ENCODE data around the gene ENTR1. TPM values are rescaled to one million over a fixed set of nuclear protein-coding genes. Genes with fewer than 3 reads are reported as not detected.

Gene ENTR1
- total RNA-seq, 5 donors from 2014 or later (not counting 1 experiment from before 2014, with no cell fraction given) = 57.7 to 103 (median 95.6) TPM

DNA sequence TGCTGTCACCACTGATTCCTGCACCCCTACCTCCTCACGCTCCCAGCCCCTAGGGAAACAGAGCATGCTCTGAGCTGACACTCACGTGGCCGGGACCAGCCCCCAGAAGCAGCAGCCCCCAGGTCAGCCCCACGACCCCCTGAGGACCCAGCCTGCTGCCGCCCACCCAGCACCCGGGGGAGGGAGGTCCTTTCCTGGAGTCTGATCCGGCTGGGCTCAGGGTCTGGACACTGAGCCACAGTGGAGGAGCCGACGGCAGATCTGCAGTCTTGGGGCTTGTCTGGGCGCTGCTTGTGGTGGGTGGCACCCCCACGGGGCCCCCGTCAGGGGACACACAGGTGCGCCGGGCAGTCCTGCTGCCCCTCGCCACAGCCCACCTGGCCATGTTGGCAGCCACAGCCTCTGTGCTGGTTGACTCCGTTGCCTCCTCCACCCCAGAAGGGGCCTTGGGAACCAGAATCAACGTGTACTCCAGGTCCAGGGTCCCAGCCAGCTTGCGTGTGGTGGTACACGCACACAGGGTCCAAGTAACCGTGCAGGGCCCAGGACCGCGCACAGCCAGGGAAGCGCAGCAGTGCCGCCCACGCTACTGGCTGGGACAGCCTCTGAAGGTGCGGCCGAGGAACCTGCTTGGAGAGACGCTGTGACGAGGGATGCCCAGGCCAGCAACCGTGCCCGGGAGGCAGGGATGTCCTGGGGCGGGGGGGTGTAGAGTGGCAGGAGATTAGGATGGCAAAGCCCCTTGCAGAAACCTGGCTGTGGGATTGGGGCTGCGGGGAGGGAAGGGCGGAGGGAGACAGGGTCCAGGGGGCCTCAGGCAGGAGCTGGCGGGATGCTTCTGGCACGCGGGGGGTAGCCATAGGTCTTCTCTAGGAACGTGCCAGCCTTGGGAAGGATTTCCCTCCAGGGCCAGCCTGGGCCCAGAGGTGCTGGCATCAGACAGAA, 50.4 kb downstream of the ENTR1 start:
- WGBS (ENCODE audit: insufficient coverage) = 91% methylated on average over 37 of the region's 38 CpGs
- no peak overlapping the region for H3K27ac ChIP-seq (ENCODE audit: low read length)
- no peak for ATAC-seq (replicated peaks in 1 of 4)
- peaks cover 9 to 10% of the 10 kb centered on the region in 2 donors for H3K36me3 ChIP-seq (ENCODE audit: control insufficient read depth in 2 of 2, extremely low read depth in 1 of 2, insufficient read depth in 1 of 2, low read length in 1 of 2)
- ChIA-PET CTCF (no interaction called here), POLR2A (no interaction called here)
- Mint-ChIP-seq H3K36me3 (no peaks in the 10 kb centered on the region), H3K4me1 (peaks cover 4 to 8% (median 4%) of the 10 kb centered on the region in 3 donors), H3K4me3 (no peak overlapping the region), H3K27ac (no peak overlapping the region), H3K9me3 (no peaks in the 10 kb centered on the region), H3K27me3 (no peaks in the 10 kb centered on the region)
- H3K4me3 ChIP-seq (ENCODE audit: control insufficient read depth in 1 of 2, extremely low read depth in 1 of 2, low read length in 1 of 2) = no peak overlapping the region
- H3K9me3 ChIP-seq = no peaks in the 10 kb centered on the region
- peaks cover 0 to 6% of the 10 kb centered on the region in 2 experiments for H3K27me3 ChIP-seq (replicated peaks in 1 of 2; ENCODE audit: control insufficient read depth in 2 of 2, extremely low read depth in 1 of 2, insufficient read depth in 2 of 2, low read length in 1 of 2)
- DNase-seq = no peak
- H3K4me1 ChIP-seq (ENCODE audit: control insufficient read depth in 1 of 2, extremely low read depth in 1 of 2, insufficient read depth in 2 of 2, low read length in 2 of 2) = peaks cover 0 to 16% of the 10 kb centered on the region in 2 experiments

- peaks cover 0 to 14% of the 10 kb centered on the region in 2 experiments for H3K4me1 ChIP-seq (ENCODE audit: control insufficient read depth in 1 of 2, extremely low read depth in 1 of 2, insufficient read depth in 2 of 2, low read length in 2 of 2)
- POLR2A ChIA-PET = no interaction called here
- H3K36me3 Mint-ChIP-seq = no peaks in the 10 kb centered on the region
- H3K36me3 ChIP-seq (ENCODE audit: control insufficient read depth in 2 of 2, extremely low read depth in 1 of 2, insufficient read depth in 1 of 2, low read length in 1 of 2) = peaks cover 9 to 10% of the 10 kb centered on the region in 2 donors
- H3K27me3 ChIP-seq (replicated peaks in 1 of 2; ENCODE audit: control insufficient read depth in 2 of 2, extremely low read depth in 1 of 2, insufficient read depth in 2 of 2, low read length in 1 of 2) = no peaks in the 10 kb centered on the region
- no peak overlapping the region for H3K27ac Mint-ChIP-seq
- H3K4me3 Mint-ChIP-seq = no peak overlapping the region
- no peaks in the 10 kb centered on the region for H3K27me3 Mint-ChIP-seq
- DNase-seq (no peak), ATAC-seq (replicated peaks in 1 of 4) (no peak)
- peaks cover 4 to 7% (median 4%) of the 10 kb centered on the region in 3 donors for H3K4me1 Mint-ChIP-seq
- no peaks in the 10 kb centered on the region for H3K9me3 Mint-ChIP-seq
- no CpG with 5 or more reads among the region's 2 CpGs for WGBS (ENCODE audit: insufficient coverage)
- no peaks in the 10 kb centered on the region for H3K9me3 ChIP-seq
- no peak overlapping the region for H3K4me3 ChIP-seq (ENCODE audit: control insufficient read depth in 1 of 2, extremely low read depth in 1 of 2, low read length in 1 of 2)
- H3K27ac ChIP-seq (ENCODE audit: low read length) = no peak overlapping the region
- CTCF ChIA-PET = no interaction called here
Observed at GRCh38 chr9:136358888-136359287, 51.5 kb downstream of the ENTR1 start.

DNA sequence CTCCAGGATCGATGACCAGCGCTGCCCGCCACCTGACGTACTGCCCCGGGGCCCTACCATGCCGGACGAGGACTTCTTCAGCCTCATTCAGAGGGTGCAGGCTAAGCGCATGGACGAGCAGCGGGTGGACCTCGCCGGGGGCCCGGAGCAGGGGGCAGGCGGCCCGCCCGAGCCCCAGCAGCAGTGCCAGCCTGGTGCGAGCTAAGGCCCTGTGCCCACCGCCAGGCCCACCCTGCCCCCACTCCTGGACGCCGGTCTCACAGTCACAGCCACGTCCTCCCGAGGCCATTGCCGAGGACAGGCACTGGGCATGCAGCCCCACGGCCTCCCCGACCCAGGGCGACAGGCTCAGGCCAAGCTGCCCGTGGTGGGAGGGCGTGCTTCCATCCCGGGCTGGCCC, 52.4 kb downstream of the ENTR1 start:
- no peaks in the 10 kb centered on the region for H3K9me3 Mint-ChIP-seq
- CTCF ChIA-PET = no interaction called here
- Histone ChIP-seq H3K27ac (ENCODE audit: low read length) (no peak overlapping the region), H3K36me3 (ENCODE audit: control insufficient read depth in 2 of 2, extremely low read depth in 1 of 2, insufficient read depth in 1 of 2, low read length in 1 of 2) (peaks cover 9 to 10% of the 10 kb centered on the region in 2 donors), H3K4me3 (ENCODE audit: control insufficient read depth in 1 of 2, extremely low read depth in 1 of 2, low read length in 1 of 2) (no peak overlapping the region), H3K4me1 (ENCODE audit: control insufficient read depth in 1 of 2, extremely low read depth in 1 of 2, insufficient read depth in 2 of 2, low read length in 2 of 2) (peaks cover 0 to 11% of the 10 kb centered on the region in 2 experiments), H3K9me3 (no peaks in the 10 kb centered on the region), H3K27me3 (replicated peaks in 1 of 2; ENCODE audit: control insufficient read depth in 2 of 2, extremely low read depth in 1 of 2, insufficient read depth in 2 of 2, low read length in 1 of 2) (no peaks in the 10 kb centered on the region)
- peaks cover 4 to 6% (median 4%) of the 10 kb centered on the region in 3 donors for H3K4me1 Mint-ChIP-seq
- no peak for ATAC-seq (replicated peaks in 1 of 4)
- WGBS (ENCODE audit: insufficient coverage) = 91% methylated on average over 23 of the region's 29 CpGs
- no peak for DNase-seq
- POLR2A ChIA-PET = no interaction called here
- H3K27me3 Mint-ChIP-seq = no peaks in the 10 kb centered on the region
- H3K36me3 Mint-ChIP-seq = no peaks in the 10 kb centered on the region
- no peak overlapping the region for H3K27ac Mint-ChIP-seq
- H3K4me3 Mint-ChIP-seq = no peak overlapping the region

DNA sequence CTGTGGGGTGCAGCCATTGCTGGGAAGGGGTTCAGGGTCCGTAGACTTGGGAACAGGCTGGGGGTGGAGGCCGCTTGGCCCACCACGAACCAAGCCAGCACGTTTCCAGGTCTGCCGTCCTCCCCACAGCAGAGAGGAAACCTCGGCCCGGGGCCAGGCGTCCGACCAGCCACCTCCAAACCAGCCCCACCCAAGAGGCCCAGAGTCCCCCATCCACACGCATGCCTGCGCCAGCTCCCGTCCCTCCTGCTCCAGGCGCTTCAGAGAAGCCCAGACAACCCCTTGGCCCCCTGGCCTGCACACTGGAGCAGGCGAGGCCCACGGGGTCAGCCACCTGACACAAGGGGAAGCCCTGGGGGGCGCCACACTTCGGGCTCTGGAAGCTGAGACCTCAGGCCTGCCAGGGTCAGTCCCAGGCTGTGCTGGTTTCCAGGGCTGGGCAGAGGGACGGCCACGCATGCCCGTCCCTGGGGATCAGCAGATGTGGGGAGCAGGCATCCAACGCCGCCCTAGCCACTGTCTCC, 53.1 kb downstream of the ENTR1 start:
- Histone ChIP-seq H3K27me3 (replicated peaks in 1 of 2; ENCODE audit: control insufficient read depth in 2 of 2, extremely low read depth in 1 of 2, insufficient read depth in 2 of 2, low read length in 1 of 2) (no peaks in the 10 kb centered on the region), H3K9me3 (no peaks in the 10 kb centered on the region), H3K27ac (ENCODE audit: low read length) (no peak overlapping the region), H3K36me3 (ENCODE audit: control insufficient read depth in 2 of 2, extremely low read depth in 1 of 2, insufficient read depth in 1 of 2, low read length in 1 of 2) (peaks cover 9 to 10% of the 10 kb centered on the region in 2 donors), H3K4me3 (ENCODE audit: control insufficient read depth in 1 of 2, extremely low read depth in 1 of 2, low read length in 1 of 2) (no peak overlapping the region), H3K4me1 (ENCODE audit: control insufficient read depth in 1 of 2, extremely low read depth in 1 of 2, insufficient read depth in 2 of 2, low read length in 2 of 2) (peaks cover 0 to 5% of the 10 kb centered on the region in 2 experiments)
- no peak overlapping the region for H3K4me3 Mint-ChIP-seq
- DNase-seq (no peak), ATAC-seq (replicated peaks in 1 of 4) (no peak)
- no peak overlapping the region for H3K27ac Mint-ChIP-seq
- no peaks in the 10 kb centered on the region for H3K36me3 Mint-ChIP-seq
- ChIA-PET CTCF (no interaction called here), POLR2A (no interaction called here)
- whole genome bisulfite sequencing (ENCODE audit: insufficient coverage) = 84% methylated on average over 16 of the region's 22 CpGs
- H3K9me3 Mint-ChIP-seq = no peaks in the 10 kb centered on the region
- H3K4me1 Mint-ChIP-seq = no peaks in the 10 kb centered on the region
- H3K27me3 Mint-ChIP-seq = no peaks in the 10 kb centered on the region

DNA sequence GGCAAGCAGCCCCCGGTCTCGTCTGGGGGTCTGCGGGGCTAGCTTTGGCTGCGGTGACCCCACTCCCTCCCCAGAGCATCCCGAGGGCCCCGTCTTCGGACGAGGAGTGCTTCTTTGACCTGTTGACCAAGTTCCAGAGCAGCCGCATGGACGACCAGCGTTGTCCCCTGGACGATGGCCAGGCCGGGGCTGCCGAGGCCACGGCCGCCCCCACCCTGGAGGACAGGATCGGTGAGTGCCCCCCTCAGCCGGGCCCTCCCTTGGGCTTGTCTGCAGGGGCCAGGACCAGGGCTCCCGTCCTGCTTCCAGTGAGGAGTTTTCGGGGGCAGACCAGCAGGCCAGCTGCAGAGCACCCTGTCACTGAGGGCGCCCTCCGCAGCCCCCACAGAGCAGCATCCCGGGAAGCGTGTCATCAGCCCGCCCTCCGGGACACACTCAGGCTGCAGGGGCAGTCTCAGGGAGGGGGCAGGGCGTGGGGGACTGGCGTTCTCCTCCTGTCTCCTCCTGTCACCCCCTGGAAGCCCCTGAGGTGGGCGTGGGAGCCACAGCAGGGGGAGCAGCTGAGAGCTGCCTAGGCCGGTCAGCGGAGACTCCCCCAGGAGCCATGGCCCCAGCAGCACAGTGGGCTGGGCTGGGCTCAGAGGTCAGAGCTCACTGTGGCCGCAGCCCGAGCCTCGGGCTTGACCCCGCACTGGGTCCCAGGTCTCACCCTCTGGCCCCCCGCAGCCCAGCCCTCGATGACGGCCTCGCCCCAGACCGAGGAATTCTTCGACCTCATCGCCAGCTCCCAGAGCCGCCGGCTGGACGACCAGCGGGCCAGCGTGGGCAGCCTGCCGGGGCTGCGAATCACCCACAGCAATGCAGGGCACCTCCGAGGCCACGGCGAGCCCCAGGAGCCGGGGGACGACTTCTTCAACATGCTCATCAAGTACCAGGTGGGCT, 54.5 kb downstream of the ENTR1 start:
- no peak overlapping the region for H3K4me3 ChIP-seq (ENCODE audit: control insufficient read depth in 1 of 2, extremely low read depth in 1 of 2, low read length in 1 of 2)
- H3K36me3 ChIP-seq (ENCODE audit: control insufficient read depth in 2 of 2, extremely low read depth in 1 of 2, insufficient read depth in 1 of 2, low read length in 1 of 2) = peaks cover 6 to 9% of the 10 kb centered on the region in 2 donors
- whole genome bisulfite sequencing (ENCODE audit: insufficient coverage) = 92% methylated on average over 51 of the region's 54 CpGs
- DNase-seq = no peak
- H3K4me3 Mint-ChIP-seq = no peak overlapping the region
- H3K9me3 ChIP-seq = no peaks in the 10 kb centered on the region
- ATAC-seq (replicated peaks in 1 of 4) = no peak
- H3K4me1 ChIP-seq (ENCODE audit: control insufficient read depth in 1 of 2, extremely low read depth in 1 of 2, insufficient read depth in 2 of 2, low read length in 2 of 2) = peaks cover 0 to 5% of the 10 kb centered on the region in 2 experiments
- H3K4me1 Mint-ChIP-seq = no peaks in the 10 kb centered on the region
- H3K9me3 Mint-ChIP-seq = no peaks in the 10 kb centered on the region
- no peak overlapping the region for H3K27ac Mint-ChIP-seq
- H3K27me3 Mint-ChIP-seq = no peaks in the 10 kb centered on the region
- CTCF ChIA-PET = no interaction called here
- POLR2A ChIA-PET = no interaction called here
- H3K27me3 ChIP-seq (replicated peaks in 1 of 2; ENCODE audit: control insufficient read depth in 2 of 2, extremely low read depth in 1 of 2, insufficient read depth in 2 of 2, low read length in 1 of 2) = no peaks in the 10 kb centered on the region
- H3K36me3 Mint-ChIP-seq = no peaks in the 10 kb centered on the region
- H3K27ac ChIP-seq (ENCODE audit: low read length) = no peak overlapping the region

DNA sequence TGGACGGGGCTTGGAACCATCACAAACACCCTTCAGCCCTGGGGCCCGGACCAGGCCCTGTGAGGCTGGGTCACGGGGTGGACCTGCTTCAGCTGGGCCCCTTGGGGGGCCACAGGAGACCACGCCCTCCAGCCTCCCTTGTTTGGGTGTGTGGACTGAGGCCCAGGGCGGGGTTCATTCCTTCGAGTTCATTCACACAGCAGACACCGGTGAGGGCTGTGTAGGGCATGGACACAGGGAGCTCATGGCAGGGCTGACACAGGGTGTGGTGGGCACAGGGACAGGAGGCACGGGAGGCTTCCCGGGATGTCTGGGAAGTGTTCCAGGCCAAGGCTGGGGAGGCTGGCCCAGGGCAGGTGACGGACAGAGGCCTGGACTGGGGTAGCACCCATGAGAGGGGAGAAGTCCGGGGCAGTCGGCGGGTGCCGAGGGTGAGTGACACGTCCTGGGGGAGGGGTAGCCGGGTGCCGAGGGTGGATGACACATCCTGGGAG, 55.8 kb downstream of the ENTR1 start:
- Mint-ChIP-seq H3K4me1 (no peaks in the 10 kb centered on the region), H3K27me3 (no peaks in the 10 kb centered on the region), H3K27ac (no peak overlapping the region), H3K36me3 (no peaks in the 10 kb centered on the region), H3K9me3 (no peaks in the 10 kb centered on the region), H3K4me3 (no peak overlapping the region)
- Histone ChIP-seq H3K4me1 (ENCODE audit: control insufficient read depth in 1 of 2, extremely low read depth in 1 of 2, insufficient read depth in 2 of 2, low read length in 2 of 2) (peaks cover 0 to 5% of the 10 kb centered on the region in 2 experiments), H3K27me3 (replicated peaks in 1 of 2; ENCODE audit: control insufficient read depth in 2 of 2, extremely low read depth in 1 of 2, insufficient read depth in 2 of 2, low read length in 1 of 2) (no peaks in the 10 kb centered on the region), H3K27ac (ENCODE audit: low read length) (no peak overlapping the region), H3K36me3 (ENCODE audit: control insufficient read depth in 2 of 2, extremely low read depth in 1 of 2, insufficient read depth in 1 of 2, low read length in 1 of 2) (peaks cover 6 to 9% of the 10 kb centered on the region in 2 donors), H3K9me3 (no peaks in the 10 kb centered on the region), H3K4me3 (ENCODE audit: control insufficient read depth in 1 of 2, extremely low read depth in 1 of 2, low read length in 1 of 2) (no peak overlapping the region)
- CTCF ChIA-PET = interaction anchor here in 1 of 2 donors (1.3 kb wide), 1 partner anchor 9 kb away, joined by 3 read pairs; the partner anchor contains the start of gene DNLZ
- DNase-seq = no peak
- POLR2A ChIA-PET = no interaction called here
- ATAC-seq (replicated peaks in 1 of 4) = no peak
- WGBS (ENCODE audit: insufficient coverage) = 75% methylated on average over 7 of the region's 17 CpGs
